GM18909 (cell line): ENCODE data around the gene GCSAM.
A peak's percentile ranks its signal among the peaks of the same experiment; 100 is the strongest.
"Not testable (repeated sequence)": the region's sequence is repeated elsewhere in the genome, so short reads cannot be mapped to it uniquely, and the experiment has no call there.

ENCODE experiments used
- ATAC-seq: cut with Tn5 transposase; IDR thresholded peaks from one replicate; pipeline ENCODE4 v1.9.1; 2021; ENCODE audit warnings: mild to moderate bottlenecking; ENCODE audit not compliant: unreplicated experiment, poor library complexity

GCSAM gene

DNA sequence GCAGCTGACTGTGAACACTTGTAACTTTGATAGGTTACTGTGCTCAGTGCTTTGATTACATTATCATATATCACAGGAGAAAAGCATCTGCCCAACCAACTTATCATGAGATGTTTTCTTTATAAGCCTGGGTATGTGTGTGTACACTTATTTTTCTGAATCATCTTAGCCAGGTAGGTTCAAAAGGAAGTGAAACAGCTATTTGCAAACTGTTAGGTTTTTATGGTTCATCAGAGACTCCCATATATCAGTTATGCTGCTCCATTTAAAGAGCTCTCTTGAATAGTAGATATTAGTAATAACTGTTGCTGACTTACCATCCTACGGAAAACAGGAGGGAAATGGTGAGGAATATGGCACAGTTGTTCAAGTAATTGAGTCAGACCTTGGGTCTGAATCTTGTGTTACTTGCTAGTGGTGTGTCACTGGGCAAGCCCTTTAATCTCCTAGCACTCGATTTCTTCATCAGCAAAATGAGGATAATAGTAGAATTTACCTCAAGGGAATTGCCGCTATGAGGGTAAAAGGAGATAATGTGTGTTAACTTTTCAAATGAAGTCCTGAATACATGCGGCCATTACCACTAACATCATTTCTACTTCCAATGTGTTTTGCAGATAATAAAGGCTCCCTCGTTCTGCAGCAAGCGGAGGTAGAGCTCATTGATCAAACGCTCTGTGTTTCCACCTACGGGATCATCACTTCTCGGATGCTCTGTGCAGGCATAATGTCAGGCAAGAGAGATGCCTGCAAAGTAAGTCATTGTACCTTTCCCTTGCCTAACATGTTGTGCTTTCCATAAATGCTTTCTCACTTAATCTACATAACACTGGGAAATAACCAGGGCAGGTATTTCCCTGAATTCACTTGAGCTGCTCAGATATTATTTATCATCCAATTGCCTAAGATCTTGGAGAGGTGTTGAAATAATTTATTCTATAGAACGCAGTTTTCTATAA is 54.6 kb downstream of the GCSAM start:
- no peak for ATAC-seq

GRCh38 chr3:112074616-112075497 is 58.2 kb downstream of the GCSAM start:
- ATAC-seq = peak; percentile 77

GRCh38 chr3:112074006-112074405 is 59.0 kb downstream of the GCSAM start:
- no peak for ATAC-seq

GRCh38 chr3:112072387-112073060 is 60.5 kb downstream of the GCSAM start:
- not testable (repeated sequence) for ATAC-seq
